ENCODE measurements around the gene LRRC72. TPM values are rescaled to one million over a fixed set of nuclear protein-coding genes. Genes with fewer than 3 reads are reported as not detected.

The LRRC72 gene
- polyA plus RNA-seq, 1 donor (not counting 4 experiments of a cell fraction or from before 2014, with no cell fraction given), result not detected

DNA sequence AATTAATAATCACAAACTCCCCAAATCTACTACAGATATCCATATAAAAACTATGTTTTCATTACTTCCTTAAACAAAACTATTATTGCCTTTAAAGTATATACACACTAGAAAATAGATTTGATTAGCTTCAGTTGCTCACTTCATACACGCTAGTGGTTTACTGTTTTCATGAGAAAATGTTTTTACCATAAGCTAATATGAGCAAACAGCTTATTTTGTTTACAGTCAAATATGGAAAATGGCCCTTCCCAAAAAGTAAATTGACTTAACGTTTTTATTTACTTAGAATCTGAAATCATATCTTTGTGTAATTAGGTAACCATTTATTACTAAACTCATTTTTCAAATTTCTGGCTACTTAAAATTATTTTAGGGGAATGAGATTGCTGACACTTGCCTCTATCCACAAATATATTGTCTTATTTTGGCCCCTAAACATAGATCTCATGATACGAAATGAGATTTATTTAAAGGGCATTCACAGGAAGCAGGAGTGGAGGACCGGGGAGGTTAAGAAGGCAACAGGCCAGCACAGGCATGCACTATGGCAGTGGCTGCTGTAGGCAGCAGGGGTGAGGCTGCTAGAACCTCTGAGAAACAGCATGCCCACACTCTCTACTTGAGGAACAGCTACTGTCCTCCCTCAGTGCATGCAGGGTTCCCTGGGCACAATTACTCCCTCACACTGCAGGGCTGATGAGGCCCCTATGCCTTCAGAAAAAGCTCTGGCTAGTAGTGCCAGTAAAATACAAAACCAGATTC, 31.5 kb upstream of the LRRC72 start:
- H2AFZ ChIP-seq (ENCODE audit: control insufficient read depth, low read length), result peak overlapping the region; percentile 24
- H3K79me2 ChIP-seq (ENCODE audit: control insufficient read depth, insufficient read depth, low read length), result no peaks in the 10 kb centered on the region
- peaks cover 2% of the 10 kb centered on the region for H3K9me1 ChIP-seq (ENCODE audit: control insufficient read depth, extremely low read depth, insufficient read depth, low read length)
- no peaks in the 10 kb centered on the region for H3K36me3 ChIP-seq (ENCODE audit: control insufficient read depth in 2 of 2, extremely low read depth in 1 of 2, insufficient read depth in 2 of 2, low read length in 2 of 2)
- dilution Hi-C loops (cut with MboI; ENCODE audit: extremely low pct_ligation_motif_present, low sequenced_read_pairs), result no loop called here
- FAIRE-seq (peak; percentile 44), DNase-seq (ENCODE audit: low read depth, low spot score) (no peak)
- TF ChIP-seq, protein P1, sequence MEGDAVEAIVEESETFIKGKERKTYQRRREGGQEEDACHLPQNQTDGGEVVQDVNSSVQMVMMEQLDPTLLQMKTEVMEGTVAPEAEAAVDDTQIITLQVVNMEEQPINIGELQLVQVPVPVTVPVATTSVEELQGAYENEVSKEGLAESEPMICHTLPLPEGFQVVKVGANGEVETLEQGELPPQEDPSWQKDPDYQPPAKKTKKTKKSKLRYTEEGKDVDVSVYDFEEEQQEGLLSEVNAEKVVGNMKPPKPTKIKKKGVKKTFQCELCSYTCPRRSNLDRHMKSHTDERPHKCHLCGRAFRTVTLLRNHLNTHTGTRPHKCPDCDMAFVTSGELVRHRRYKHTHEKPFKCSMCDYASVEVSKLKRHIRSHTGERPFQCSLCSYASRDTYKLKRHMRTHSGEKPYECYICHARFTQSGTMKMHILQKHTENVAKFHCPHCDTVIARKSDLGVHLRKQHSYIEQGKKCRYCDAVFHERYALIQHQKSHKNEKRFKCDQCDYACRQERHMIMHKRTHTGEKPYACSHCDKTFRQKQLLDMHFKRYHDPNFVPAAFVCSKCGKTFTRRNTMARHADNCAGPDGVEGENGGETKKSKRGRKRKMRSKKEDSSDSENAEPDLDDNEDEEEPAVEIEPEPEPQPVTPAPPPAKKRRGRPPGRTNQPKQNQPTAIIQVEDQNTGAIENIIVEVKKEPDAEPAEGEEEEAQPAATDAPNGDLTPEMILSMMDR (optimal IDR thresholded peaks at IDR 0.05 in 1 of 3, IDR thresholded peaks at IDR 0.05 in 1 of 3, conservative IDR thresholded peaks at IDR 0.05 in 1 of 3; ENCODE audit: extremely low read depth in 1 of 3, insufficient read depth in 2 of 3, low read length in 3 of 3), result no peak
- no peak for TF ChIP-seq EZH2 (IDR thresholded peaks at IDR 0.05; ENCODE audit: low read length)
- no peak overlapping the region for H3K4me3 ChIP-seq (ENCODE audit: control insufficient read depth in 2 of 3, extremely low read depth in 1 of 3, insufficient read depth in 2 of 3, low read depth in 1 of 3, low read length in 3 of 3)
- H3K27me3 ChIP-seq (ENCODE audit: control insufficient read depth, extremely low read depth, insufficient read depth, low read length), result no peaks in the 10 kb centered on the region
- H3K9me3 ChIP-seq (ENCODE audit: control insufficient read depth, low read depth, low read length), result no peaks in the 10 kb centered on the region
- H3K27ac ChIP-seq (ENCODE audit: control insufficient read depth, insufficient read depth, low read length), result no peak overlapping the region
- H3K9ac ChIP-seq (ENCODE audit: control insufficient read depth, extremely low read depth, insufficient read depth, low read length), result no peak overlapping the region
- no peak overlapping the region for H3K4me2 ChIP-seq (ENCODE audit: control insufficient read depth, extremely low read depth, insufficient read depth, low read depth, low read length)
- H3K4me1 ChIP-seq (ENCODE audit: control insufficient read depth, extremely low read depth, insufficient read depth, low read length), result no peaks in the 10 kb centered on the region
- no peaks in the 10 kb centered on the region for H4K20me1 ChIP-seq (ENCODE audit: control insufficient read depth, extremely low read depth, insufficient read depth, low read length)

DNA sequence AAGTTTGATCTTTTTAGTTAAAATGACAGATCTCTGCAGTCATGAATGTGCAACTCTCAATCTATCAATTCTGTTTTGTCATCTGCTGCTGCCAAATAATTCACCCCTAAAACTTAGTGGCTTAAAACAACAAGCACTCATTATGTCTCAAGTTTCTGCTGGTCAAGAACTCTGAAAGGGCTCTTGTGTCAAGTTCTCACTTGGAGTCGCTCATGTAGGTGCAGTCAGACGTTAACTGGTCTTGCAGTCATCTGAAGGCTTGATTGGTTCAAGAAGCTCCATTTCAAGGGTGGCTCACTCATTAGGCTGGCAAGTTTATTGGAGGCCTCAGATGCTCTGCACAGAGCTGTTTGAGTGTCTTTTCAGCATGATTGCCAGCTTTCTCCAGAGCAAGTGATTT, 28.5 kb upstream of the LRRC72 start:
- dilution Hi-C loops (cut with MboI; ENCODE audit: extremely low pct_ligation_motif_present, low sequenced_read_pairs), result no loop called here
- H3K27ac ChIP-seq (ENCODE audit: control insufficient read depth, insufficient read depth, low read length), result no peak overlapping the region
- no peaks in the 10 kb centered on the region for H3K4me1 ChIP-seq (ENCODE audit: control insufficient read depth, extremely low read depth, insufficient read depth, low read length)
- TF ChIP-seq, protein P1 (optimal IDR thresholded peaks at IDR 0.05 in 1 of 3, IDR thresholded peaks at IDR 0.05 in 1 of 3, conservative IDR thresholded peaks at IDR 0.05 in 1 of 3; ENCODE audit: extremely low read depth in 1 of 3, insufficient read depth in 2 of 3, low read length in 3 of 3), result no peak
- no peak for TF ChIP-seq EZH2 (IDR thresholded peaks at IDR 0.05; ENCODE audit: low read length)
- DNase-seq (ENCODE audit: low read depth, low spot score) (no peak), FAIRE-seq (no peak)
- no peak overlapping the region for H3K9ac ChIP-seq (ENCODE audit: control insufficient read depth, extremely low read depth, insufficient read depth, low read length)
- no peaks in the 10 kb centered on the region for H4K20me1 ChIP-seq (ENCODE audit: control insufficient read depth, extremely low read depth, insufficient read depth, low read length)
- H2AFZ ChIP-seq (ENCODE audit: control insufficient read depth, low read length), result no peak overlapping the region
- no peaks in the 10 kb centered on the region for H3K79me2 ChIP-seq (ENCODE audit: control insufficient read depth, insufficient read depth, low read length)
- H3K9me1 ChIP-seq (ENCODE audit: control insufficient read depth, extremely low read depth, insufficient read depth, low read length), result peaks cover 2% of the 10 kb centered on the region
- H3K4me3 ChIP-seq (ENCODE audit: control insufficient read depth in 2 of 3, extremely low read depth in 1 of 3, insufficient read depth in 2 of 3, low read depth in 1 of 3, low read length in 3 of 3), result no peak overlapping the region
- no peaks in the 10 kb centered on the region for H3K36me3 ChIP-seq (ENCODE audit: control insufficient read depth in 2 of 2, extremely low read depth in 1 of 2, insufficient read depth in 2 of 2, low read length in 2 of 2)
- no peaks in the 10 kb centered on the region for H3K9me3 ChIP-seq (ENCODE audit: control insufficient read depth, low read depth, low read length)
- no peaks in the 10 kb centered on the region for H3K27me3 ChIP-seq (ENCODE audit: control insufficient read depth, extremely low read depth, insufficient read depth, low read length)
- H3K4me2 ChIP-seq (ENCODE audit: control insufficient read depth, extremely low read depth, insufficient read depth, low read depth, low read length), result no peak overlapping the region

Measured in keratinocyte (primary cell).